Panc1 (cell line): ENCODE measurements around the gene USP49. TPM values are rescaled to one million over a fixed set of nuclear protein-coding genes. Genes with fewer than 3 reads are reported as not detected.

ENCODE experiments used
- ATAC-seq: fragments of 200-7000 bp; cut with Tn5 transposase; 2 replicates; pipeline ENCODE4 v1.9.1; 2020; ENCODE audit warnings: mild to moderate bottlenecking, moderate library complexity
- BruUV-seq: library from RNA; stranded (reverse); fragments of 400-500 nt; replicated peaks from 2 replicates; lab custom pipeline; 2021; lab: Mats Ljungman, UMichigan
- CTCF ChIA-PET: fragments of 300-600 bp; sonication (Branson Sonifier 250); formaldehyde crosslinking; loops from one replicate; lab custom pipeline; 2022; ENCODE audit warnings: antibody characterized with exemption; lab: Charles Lee
- POLR2A ChIA-PET: fragments of 300-600 bp; sonication (Branson Sonifier 250); formaldehyde crosslinking; loops from one replicate; lab custom pipeline; 2022; ENCODE audit warnings: antibody characterized with exemption; lab: Charles Lee
- DNase-seq: peaks from one replicate; pipeline ENCODE4 v3.0.0-alpha.2; 2010; ENCODE audit warnings: low read depth, low spot score
- H3K27ac ChIP-seq: 2 replicates; pipeline ENCODE4 v1.5.1; 2011; ENCODE audit warnings: mild to moderate bottlenecking, low read length, inconsistent platforms
- H3K27me3 ChIP-seq: fragments of 200-500 bp; sonication (Bioruptor generic); 2 replicates; pipeline ENCODE4 v1.6.0; 2014; ENCODE audit warnings: low read length, inconsistent platforms; ENCODE audit not compliant: control insufficient read depth, insufficient read depth
- H3K36me3 ChIP-seq: fragments of 200-500 bp; sonication (Bioruptor generic); 2 replicates; pipeline ENCODE4 v1.5.1; 2014; ENCODE audit warnings: inconsistent platforms, mild to moderate bottlenecking, low read length, moderate library complexity; ENCODE audit not compliant: control insufficient read depth, insufficient read depth
- H3K4me1 ChIP-seq: 2 replicates; pipeline ENCODE4 v1.5.1; 2011; ENCODE audit warnings: inconsistent platforms, mild to moderate bottlenecking, low read length, moderate library complexity; ENCODE audit not compliant: control insufficient read depth, insufficient read depth
- H3K4me3 ChIP-seq, 2 experiments: 2 replicates each; pipeline ENCODE4 v1.5.1; 2011 to 2012; ENCODE audit warnings: low read depth in 2 of 2, low read length in 2 of 2, mild to moderate bottlenecking in 2 of 2, inconsistent platforms in 1 of 2, moderate library complexity in 1 of 2
- H3K9me3 ChIP-seq: fragments of 200-500 bp; sonication (Bioruptor generic); 2 replicates; pipeline ENCODE4 v1.5.1; 2014; ENCODE audit warnings: low read depth, mild to moderate bottlenecking, inconsistent platforms, low read length, moderate library complexity; ENCODE audit not compliant: control insufficient read depth, insufficient read depth
- CTCF ChIP-seq: fragments of 450-650 bp; IDR thresholded peaks from 2 replicates; pipeline ENCODE4 v1.5.1; 2017; ENCODE audit warnings: mild to moderate bottlenecking
- POLR2AphosphoS5 ChIP-seq: IDR thresholded peaks from 2 replicates; pipeline ENCODE4 v1.6.1; 2012; ENCODE audit warnings: mild to moderate bottlenecking, low read depth, low read length, moderate library complexity
- REST ChIP-seq, 2 experiments: IDR thresholded peaks; 2 replicates each; pipeline ENCODE4 v1.6.1; 2011 to 2012; ENCODE audit warnings: low read depth in 2 of 2, control low read depth in 1 of 2, low read length in 1 of 2, mild to moderate bottlenecking in 1 of 2, moderate library complexity in 1 of 2; ENCODE audit not compliant: insufficient read depth in 1 of 2
- SIN3A ChIP-seq: IDR thresholded peaks from 2 replicates; pipeline ENCODE4 v1.6.1; 2012; ENCODE audit warnings: low read depth, mild to moderate bottlenecking, low read length, moderate library complexity, borderline replicate concordance; ENCODE audit not compliant: insufficient read depth
- TCF7L2 ChIP-seq: IDR thresholded peaks from 2 replicates; pipeline ENCODE4 v1.6.1; 2011; ENCODE audit warnings: mild to moderate bottlenecking, low read depth, low read length, inconsistent platforms
- in situ Hi-C: cut with HindIII; loops from 2 replicates; pipeline ENCODE4 v1.10.0; 2016; ENCODE audit warnings: low sequenced_read_pairs, low pct_unique_long_range_greater_than_20kb
- intact Hi-C: fragments of 100-400 bp; cut with micrococcal nuclease; formaldehyde crosslinking; loops from one replicate; pipeline ENCODE4 v1.10.0; 2022; ENCODE audit not compliant: unreplicated experiment
- total RNA-seq: library from RNA; stranded (reverse); gene quantifications from one replicate; pipeline ENCODE4 v1.2.1, GENCODE V29; 2021; ENCODE audit not compliant: unreplicated experiment

The USP49 gene
- total RNA-seq, 1 experiment from 2014 or later = 5.4 TPM

- no peak for TF ChIP-seq SIN3A
- peak overlapping the region; percentile 96 to 99 for H3K4me3 ChIP-seq
- no TSS peak for BruUV-seq
- ATAC-seq (peak; percentile 28; the same call in 1 of the 2 replicates), DNase-seq (no peak)
- H3K4me1 ChIP-seq = peaks cover 19% of the 10 kb centered on the region
- peak overlapping the region; percentile 99 for H3K27ac ChIP-seq
- peaks cover 12% of the 10 kb centered on the region; the same call in 1 of the 2 replicates for H3K36me3 ChIP-seq
- ChIA-PET POLR2A (interaction anchor here (0.6 to 1.5 kb wide), 6 partner anchors 21 to 134 kb away, joined by 3 to 7 read pairs (median 4); partner anchors contain the start of gene TOMM6), CTCF (interaction anchor here (0.9 to 1.0 kb wide), 4 partner anchors 9 to 120 kb away, joined by 3 to 6 read pairs (median 4); no protein-coding TSS in a partner anchor)
- no peaks in the 10 kb centered on the region for H3K27me3 ChIP-seq
- intact Hi-C loops (loop anchor here (5.0 kb wide), 2 partner anchors 74 to 134 kb away; partner anchors contain the start of gene TOMM6), in situ Hi-C loops (no loop called here)
- H3K9me3 ChIP-seq = no peaks in the 10 kb centered on the region
Observed at GRCh38 chr6:41921712-41921998, 26.5 kb upstream of the USP49 start.

- intact Hi-C loops = loop anchor here (5.0 kb wide), 2 partner anchors 74 to 134 kb away; partner anchors contain the start of gene TOMM6
- POLR2A ChIA-PET = interaction anchor here (0.6 to 1.5 kb wide), 7 partner anchors 16 to 134 kb away, joined by 3 to 7 read pairs (median 4); partner anchors contain the start of gene TOMM6
Observed at GRCh38 chr6:41920921-41921711, 25.9 kb upstream of the USP49 start, which contains the start of the genes BYSL and MED20. BYSL (plus strand) TSS chr6:41921499; CDS start chr6:41921563, 64 bp downstream. MED20 (minus strand) TSS chr6:41921139; CDS start chr6:41921018, 121 bp downstream.

More at GRCh38 chr6:41920921-41921711, 25.9 kb upstream of the USP49 start, which contains the start of the genes BYSL and MED20:
- Histone ChIP-seq H3K4me3 (peak within 1 kb of the TSS; percentile 96 to 99), H3K27ac (peak within 1 kb of the TSS; percentile 99), H3K27me3 (no peaks in the 10 kb centered on the region), H3K36me3 (peaks cover 12% of the 10 kb centered on the region; the same call in 1 of the 2 replicates), H3K4me1 (peaks cover 19% of the 10 kb centered on the region), H3K9me3 (no peaks in the 10 kb centered on the region)
- TF ChIP-seq TCF7L2 (no peak; the same call in 1 of the 2 replicates), SIN3A (peak; percentile 41; the same call in 1 of the 2 replicates), CTCF (peak; percentile 99), REST (IDR thresholded peaks at IDR 0.05; ENCODE audit: insufficient read depth in 1 of 2, low read depth in 2 of 2, low read length in 1 of 2) (no peak), POLR2AphosphoS5 (peak; percentile 81)
- peak; percentile 97 for ATAC-seq
- peak; percentile 86 for DNase-seq
- in situ Hi-C loops = no loop called here
- BruUV-seq = no TSS peak
- CTCF ChIA-PET = interaction anchor here (0.6 to 1.2 kb wide), 9 partner anchors 9 to 1318 kb away, joined by 3 to 10 read pairs (median 4); partner anchors contain the start of gene TOMM6
